GM10248 (cell line): ENCODE results near the gene TTC8.

Source experiments
- CTCF ChIA-PET: fragments of 300-600 bp; sonication (Branson Sonifier 250); formaldehyde crosslinking; extraction: SDS; loops from one replicate; lab custom pipeline; 2021; ENCODE audit warnings: antibody characterized with exemption; lab: Yijun Ruan, JAX
- POLR2A ChIA-PET: fragments of 350-650 bp; sonication (Branson Sonifier 250); formaldehyde crosslinking; extraction: SDS; loops from one replicate; lab custom pipeline; 2020; ENCODE audit warnings: antibody characterized with exemption; lab: Yijun Ruan, JAX
- DNase-seq: peaks from one replicate; pipeline ENCODE4 v3.0.0; 2012; ENCODE audit errors: extremely low spot score
- CTCF ChIP-seq: IDR thresholded peaks from 2 replicates; pipeline ENCODE4 v1.5.1; 2012; ENCODE audit warnings: mild to moderate bottlenecking, low read depth; ENCODE audit errors: extremely low read depth, missing control alignments, control extremely low read depth

Gene TTC8

GRCh38 chr14:88877192-88877591, 52.7 kb downstream of the TTC8 start:
- ChIA-PET CTCF (interaction anchor here (1.3 to 1.5 kb wide), 2 partner anchors 9 to 384 kb away, joined by 3 read pairs; no protein-coding TSS in a partner anchor), POLR2A (no interaction called here)
- no peak for TF ChIP-seq CTCF
- DNase-seq = no peak

- ChIA-PET CTCF (interaction anchor here (0.9 to 1.2 kb wide), 2 partner anchors 9 to 11 kb away, joined by 3 read pairs; no protein-coding TSS in a partner anchor), POLR2A (no interaction called here)
- TF ChIP-seq CTCF = no peak
- DNase-seq = no peak
Observed at GRCh38 chr14:88879022-88879421, 54.6 kb downstream of the TTC8 start.

- no peak for DNase-seq
- no peak for TF ChIP-seq CTCF
- ChIA-PET POLR2A (no interaction called here), CTCF (no interaction called here)
Observed at GRCh38 chr14:88882236-88882635, 57.8 kb downstream of the TTC8 start.

DNA sequence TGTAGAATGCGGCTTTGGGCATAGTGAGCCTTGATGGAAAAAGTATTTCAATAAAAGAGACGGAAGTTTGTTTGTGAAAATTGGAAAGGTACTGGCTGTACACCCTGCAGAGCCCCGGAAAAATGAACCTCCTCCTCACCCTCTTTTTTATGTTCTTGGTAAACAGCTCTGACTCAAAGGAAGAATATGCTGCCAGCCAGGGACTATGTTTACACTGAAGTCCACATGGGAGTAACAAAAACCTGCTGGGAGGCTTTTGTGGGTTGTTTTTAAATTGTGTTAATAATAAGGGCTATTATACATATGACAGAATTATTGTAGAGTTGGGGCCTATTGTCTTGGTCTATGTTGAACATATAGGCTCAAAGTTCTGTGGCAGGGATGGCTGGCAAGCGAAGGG, 70.7 kb downstream of the TTC8 start:
- ChIA-PET POLR2A (no interaction called here), CTCF (no interaction called here)
- TF ChIP-seq CTCF = no peak
- DNase-seq = no peak

DNA sequence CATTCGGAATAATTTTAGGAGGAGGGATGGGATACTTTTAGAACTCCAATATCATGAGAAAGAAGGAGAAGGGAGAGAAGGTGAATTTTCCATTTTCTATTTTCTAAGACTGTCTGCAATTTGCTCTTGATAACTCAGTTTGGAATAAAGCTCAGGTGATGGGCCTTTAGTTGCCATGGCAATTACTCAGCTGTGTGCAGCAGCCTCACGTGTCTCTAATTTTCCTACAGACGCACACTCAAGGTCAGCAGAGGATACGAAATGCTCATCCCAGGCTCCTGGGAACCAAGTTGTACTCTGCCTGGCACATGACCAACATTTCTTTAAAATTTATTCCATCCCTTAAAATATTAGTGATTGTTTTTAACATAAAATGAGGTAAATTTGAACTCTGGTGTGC, 76.7 kb downstream of the TTC8 start:
- no peak for DNase-seq
- TF ChIP-seq CTCF = no peak
- ChIA-PET CTCF (interaction anchor here (1.2 kb wide), 1 partner anchor 10 kb away, joined by 3 read pairs; no protein-coding TSS in a partner anchor), POLR2A (no interaction called here)

DNA sequence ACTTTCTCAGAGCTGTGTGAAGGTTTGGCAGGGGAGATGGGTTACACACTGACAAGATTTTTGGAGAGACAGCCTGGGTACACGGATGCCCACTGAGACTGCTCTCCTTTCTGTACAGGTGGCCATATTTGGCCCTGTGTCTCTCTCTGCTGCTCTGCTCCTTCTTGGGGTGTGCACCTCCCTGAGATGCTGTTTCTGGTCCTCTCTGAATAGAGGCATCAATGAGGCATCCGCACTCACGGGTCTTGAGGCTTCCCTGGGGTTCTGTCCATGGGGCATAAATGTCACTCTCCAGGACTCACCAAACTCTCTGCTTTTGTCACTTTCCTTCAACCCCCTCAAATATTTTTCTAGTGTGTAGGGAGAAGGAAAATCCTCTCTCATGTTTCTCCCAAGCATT, 77.5 kb downstream of the TTC8 start:
- DNase-seq = no peak
- POLR2A ChIA-PET = no interaction called here
- TF ChIP-seq CTCF = no peak
- CTCF ChIA-PET = no interaction called here

DNA sequence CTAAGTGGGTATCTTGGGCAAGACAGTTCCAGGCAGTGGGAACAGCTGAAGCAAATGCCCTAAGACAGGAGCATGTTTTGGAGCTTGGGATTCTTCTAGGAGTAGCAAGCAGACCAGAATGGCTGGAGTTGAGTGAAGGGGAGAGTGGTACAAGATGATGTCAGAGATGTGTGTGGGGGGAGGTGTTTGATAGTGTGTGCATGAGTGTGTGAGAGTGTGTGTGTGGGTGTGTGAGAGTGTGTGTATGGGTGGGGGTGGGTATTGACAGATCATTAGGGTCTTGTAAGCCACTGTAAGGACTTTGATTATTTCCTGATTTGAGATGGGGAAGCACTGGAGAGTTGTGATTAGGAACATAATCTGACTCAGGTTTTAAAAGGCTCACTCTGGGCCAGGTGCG, 78.4 kb downstream of the TTC8 start:
- no peak for TF ChIP-seq CTCF
- POLR2A ChIA-PET = no interaction called here
- DNase-seq = no peak
- CTCF ChIA-PET = no interaction called here
